ENCODE data around the gene TMEM37. TPM values are rescaled to one million over a fixed set of nuclear protein-coding genes. Genes with fewer than 3 reads are reported as not detected.
"Not testable (repeated sequence)": the region's sequence is repeated elsewhere in the genome, so short reads cannot be mapped to it uniquely, and the experiment has no call there.

The TMEM37 gene
- polyA plus RNA-seq, 1 experiment, result 0.63 TPM

DNA sequence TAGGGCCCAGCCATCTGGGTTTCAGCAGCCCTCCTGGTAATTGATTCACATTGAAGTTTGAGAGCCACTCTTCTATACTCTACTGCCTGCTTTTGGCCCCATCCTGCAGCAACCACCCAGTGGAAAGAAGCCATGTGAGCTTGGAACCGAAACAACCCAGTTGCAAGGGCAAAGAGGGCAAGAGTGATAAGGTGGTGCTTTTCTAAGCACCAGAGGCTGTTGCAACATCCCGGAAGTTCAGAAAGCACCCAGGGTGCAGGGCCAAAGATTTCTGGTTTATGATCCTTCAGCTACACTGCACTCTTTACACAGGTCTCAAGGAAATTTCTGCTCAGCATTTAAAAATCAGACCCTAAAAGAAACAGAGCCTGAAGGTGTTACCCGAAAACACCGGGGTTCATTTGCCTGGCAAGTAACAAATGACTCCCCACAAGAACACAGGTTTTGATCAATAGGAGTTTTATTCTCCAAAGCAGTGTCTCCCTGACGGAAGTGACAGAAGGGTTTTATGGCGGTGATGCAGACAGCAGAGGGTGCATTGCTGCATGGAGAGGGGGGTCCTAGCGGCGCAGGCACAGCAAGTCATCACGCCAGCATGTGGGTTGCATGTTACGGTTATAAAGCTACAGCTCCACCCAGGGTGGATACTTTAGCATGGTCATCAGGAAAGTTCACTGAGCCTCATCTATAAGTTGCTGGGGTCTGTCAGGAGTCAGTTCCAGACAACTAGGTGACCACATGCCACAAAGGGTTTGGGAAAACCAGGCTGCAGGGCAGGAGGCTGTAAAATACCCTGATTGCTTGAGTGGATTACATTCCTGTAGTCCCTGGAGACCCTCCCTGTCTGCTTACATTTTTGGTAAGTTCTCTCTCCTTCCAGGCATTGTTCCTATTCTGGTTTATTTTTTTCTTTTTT lies 28.8 kb upstream of the TMEM37 start:
- POLR2A ChIA-PET, result no interaction called here
- Histone ChIP-seq H3K4me3 (ENCODE audit: low read depth, low read length) (no peak overlapping the region), H3K36me3 (ENCODE audit: control insufficient read depth, insufficient read depth, low read length) (no peaks in the 10 kb centered on the region), H3K27me3 (ENCODE audit: control insufficient read depth, insufficient read depth, low read length) (no peaks in the 10 kb centered on the region; the same call in none of the 2 replicates)
- CTCF ChIA-PET, result interaction anchor here (8.9 kb wide), 1 partner anchor 74 kb away, joined by 112 read pairs; no protein-coding TSS in a partner anchor
- TF ChIP-seq, protein P1, sequence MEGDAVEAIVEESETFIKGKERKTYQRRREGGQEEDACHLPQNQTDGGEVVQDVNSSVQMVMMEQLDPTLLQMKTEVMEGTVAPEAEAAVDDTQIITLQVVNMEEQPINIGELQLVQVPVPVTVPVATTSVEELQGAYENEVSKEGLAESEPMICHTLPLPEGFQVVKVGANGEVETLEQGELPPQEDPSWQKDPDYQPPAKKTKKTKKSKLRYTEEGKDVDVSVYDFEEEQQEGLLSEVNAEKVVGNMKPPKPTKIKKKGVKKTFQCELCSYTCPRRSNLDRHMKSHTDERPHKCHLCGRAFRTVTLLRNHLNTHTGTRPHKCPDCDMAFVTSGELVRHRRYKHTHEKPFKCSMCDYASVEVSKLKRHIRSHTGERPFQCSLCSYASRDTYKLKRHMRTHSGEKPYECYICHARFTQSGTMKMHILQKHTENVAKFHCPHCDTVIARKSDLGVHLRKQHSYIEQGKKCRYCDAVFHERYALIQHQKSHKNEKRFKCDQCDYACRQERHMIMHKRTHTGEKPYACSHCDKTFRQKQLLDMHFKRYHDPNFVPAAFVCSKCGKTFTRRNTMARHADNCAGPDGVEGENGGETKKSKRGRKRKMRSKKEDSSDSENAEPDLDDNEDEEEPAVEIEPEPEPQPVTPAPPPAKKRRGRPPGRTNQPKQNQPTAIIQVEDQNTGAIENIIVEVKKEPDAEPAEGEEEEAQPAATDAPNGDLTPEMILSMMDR (IDR thresholded peaks at IDR 0.05; ENCODE audit: insufficient read depth, low read depth, low read length), result no peak
- no peak for DNase-seq (ENCODE audit: low read depth)

DNA sequence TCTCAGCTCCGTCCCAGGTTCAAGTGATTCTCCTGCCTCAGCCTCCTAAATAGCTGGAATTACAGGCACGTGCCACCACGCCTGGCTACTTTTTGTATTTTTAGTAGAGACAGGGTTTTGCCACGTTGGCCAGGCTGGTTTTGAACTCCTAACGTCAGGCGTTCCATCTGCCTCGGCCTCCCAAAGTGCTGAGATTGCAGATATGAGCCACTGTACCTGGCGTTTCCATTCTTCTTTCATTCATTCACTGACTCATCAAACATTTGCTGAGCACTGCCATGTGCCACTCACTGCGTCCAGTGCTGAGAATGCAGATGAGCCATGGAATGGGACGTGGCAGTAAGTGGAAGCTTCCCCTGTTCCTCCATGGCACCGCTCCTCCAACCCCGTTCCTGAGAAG lies 28.0 kb upstream of the TMEM37 start:
- H3K4me3 ChIP-seq (ENCODE audit: low read depth, low read length); H3K27me3 ChIP-seq (ENCODE audit: control insufficient read depth, insufficient read depth, low read length); H3K36me3 ChIP-seq (ENCODE audit: control insufficient read depth, insufficient read depth, low read length); DNase-seq (ENCODE audit: low read depth); POLR2A ChIA-PET: not testable (repeated sequence)
- CTCF ChIA-PET, result interaction anchor here (1.0 to 8.9 kb wide), 2 partner anchors 74 to 257 kb away, joined by 3 to 112 read pairs; no protein-coding TSS in a partner anchor

DNA sequence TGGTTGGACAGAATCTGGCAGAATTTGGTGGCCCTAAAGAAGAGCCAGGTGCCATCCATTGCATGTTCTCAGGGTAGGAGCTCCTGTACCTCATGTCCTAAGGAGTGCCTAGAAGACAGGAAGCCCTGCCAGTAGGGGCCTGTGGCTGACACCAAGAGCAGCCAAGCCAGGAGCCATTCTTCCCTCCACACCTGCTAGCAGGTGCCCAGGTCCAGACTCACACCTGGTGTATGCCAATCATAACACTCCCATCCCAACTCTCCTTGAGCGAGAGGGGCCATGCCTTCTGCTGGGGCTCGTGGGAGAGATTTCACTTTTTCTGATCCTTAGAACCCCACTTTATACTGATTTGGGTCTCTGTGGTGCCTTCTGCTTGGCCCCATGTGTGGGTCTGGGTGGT lies 26.5 kb upstream of the TMEM37 start:
- POLR2A ChIA-PET, result no interaction called here
- CTCF ChIA-PET, result interaction anchor here (1.1 to 8.9 kb wide), 4 partner anchors 10 to 79 kb away, joined by 3 to 112 read pairs (median 4); no protein-coding TSS in a partner anchor
- peaks cover 2% of the 10 kb centered on the region; the same call in 1 of the 2 replicates for H3K27me3 ChIP-seq (ENCODE audit: control insufficient read depth, insufficient read depth, low read length)

DNA sequence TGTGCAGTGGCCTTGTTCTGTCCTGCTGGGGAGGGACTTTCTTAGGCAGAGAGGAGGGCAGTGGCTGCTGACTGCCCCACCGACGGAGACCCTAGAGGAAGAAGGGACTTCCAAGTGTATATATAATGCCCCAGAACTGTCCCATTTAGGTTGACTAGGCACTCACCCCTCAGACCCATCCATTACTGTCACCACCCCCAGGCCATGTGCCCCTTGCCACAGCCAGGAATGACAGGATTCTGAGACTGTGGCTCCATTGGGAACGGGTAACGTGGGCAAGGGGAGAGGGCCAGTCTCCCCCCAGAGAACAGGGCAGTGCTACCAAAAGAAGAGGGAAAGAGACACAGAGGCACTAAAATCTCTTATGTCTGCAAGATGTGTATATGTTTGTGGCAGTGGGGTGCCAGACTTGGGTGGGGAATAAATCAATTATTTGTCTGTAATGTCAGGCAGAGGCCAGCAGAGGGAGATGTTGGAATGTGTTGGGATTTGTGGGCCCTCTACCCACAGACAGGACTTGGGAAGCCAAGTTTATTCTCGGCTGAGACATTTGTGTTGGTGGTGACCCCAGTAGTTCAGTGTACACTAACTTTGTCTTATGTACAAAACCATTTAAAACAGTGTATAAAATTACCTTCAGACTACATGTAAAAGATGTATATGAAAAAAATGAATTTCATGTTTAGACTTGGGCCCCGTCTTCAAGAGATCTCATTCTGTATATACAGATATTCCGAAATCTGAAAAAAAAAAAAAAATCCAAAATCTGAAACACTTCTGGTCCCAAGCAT lies 24.0 kb upstream of the TMEM37 start:
- no peaks in the 10 kb centered on the region for H3K36me3 ChIP-seq (ENCODE audit: control insufficient read depth, insufficient read depth, low read length)
- CTCF ChIA-PET, result interaction anchor here (0.6 to 8.9 kb wide), 14 partner anchors 9 to 263 kb away, joined by 3 to 112 read pairs (median 4); no protein-coding TSS in a partner anchor
- POLR2A ChIA-PET, result no interaction called here
- TF ChIP-seq, protein P1 (IDR thresholded peaks at IDR 0.05; ENCODE audit: insufficient read depth, low read depth, low read length), result peak; percentile 71
- H3K4me3 ChIP-seq (ENCODE audit: low read depth, low read length), result no peak overlapping the region
- H3K27me3 ChIP-seq (ENCODE audit: control insufficient read depth, insufficient read depth, low read length), result peaks cover 2% of the 10 kb centered on the region; the same call in 1 of the 2 replicates
- no peak for DNase-seq (ENCODE audit: low read depth)

More for the DNA sequence above, 26.5 kb upstream of the TMEM37 start:
- H3K4me3 ChIP-seq (ENCODE audit: low read depth, low read length), result no peak overlapping the region
- DNase-seq (ENCODE audit: low read depth), result no peak
- TF ChIP-seq, protein P1 (IDR thresholded peaks at IDR 0.05; ENCODE audit: insufficient read depth, low read depth, low read length), result no peak
- no peaks in the 10 kb centered on the region for H3K36me3 ChIP-seq (ENCODE audit: control insufficient read depth, insufficient read depth, low read length)

DNA sequence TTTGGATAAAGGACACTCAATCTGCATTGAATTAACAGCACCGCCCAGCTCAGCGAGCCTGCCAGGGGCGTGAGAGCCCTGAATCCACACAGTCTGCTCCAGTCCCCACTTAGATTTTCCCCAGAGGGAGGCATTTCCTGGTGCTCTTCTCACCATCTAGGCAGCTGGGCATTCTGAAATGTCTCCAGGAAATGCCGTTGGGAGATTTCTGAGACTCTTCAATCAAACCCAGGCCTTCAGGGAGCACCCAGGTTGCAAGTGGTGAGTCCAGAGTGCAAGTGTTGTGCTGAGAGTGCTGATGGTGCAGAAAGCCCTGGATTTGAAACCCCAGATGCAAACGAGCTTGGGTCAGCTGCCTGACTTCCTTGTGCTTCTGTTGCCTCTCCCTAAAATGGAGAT lies 23.4 kb upstream of the TMEM37 start:
- TF ChIP-seq, protein P1 (IDR thresholded peaks at IDR 0.05; ENCODE audit: insufficient read depth, low read depth, low read length), result no peak

More for the DNA sequence above, 23.4 kb upstream of the TMEM37 start:
- ChIA-PET POLR2A (no interaction called here), CTCF (interaction anchor here (0.6 to 4.5 kb wide), 12 partner anchors 9 to 262 kb away, joined by 3 to 58 read pairs (median 4); no protein-coding TSS in a partner anchor)
- Histone ChIP-seq H3K4me3 (ENCODE audit: low read depth, low read length) (no peak overlapping the region), H3K36me3 (ENCODE audit: control insufficient read depth, insufficient read depth, low read length) (no peaks in the 10 kb centered on the region), H3K27me3 (ENCODE audit: control insufficient read depth, insufficient read depth, low read length) (peaks cover 2% of the 10 kb centered on the region; the same call in 1 of the 2 replicates)
- DNase-seq (ENCODE audit: low read depth), result no peak

Measured in BJ (cell line).